Karpas-422 (cell line): Measurements from ENCODE around the gene TADA2B. TPM values are rescaled to one million over a fixed set of nuclear protein-coding genes. Genes with fewer than 3 reads are reported as not detected.
"Not testable (repeated sequence)": the region's sequence is repeated elsewhere in the genome, so short reads cannot be mapped to it uniquely, and the experiment has no call there.

Source experiments
- DNase-seq: peaks from one replicate; pipeline ENCODE4 v3.0.0-alpha.2; 2015
- H2AFZ ChIP-seq: fragments of 200-600 bp; sonication (generic); 2 replicates; pipeline ENCODE4 v1.6.1; 2014; ENCODE audit warnings: antibody characterized with exemption, low read length, mixed read lengths
- H3K27ac ChIP-seq: fragments of 200-600 bp; sonication (generic); 2 replicates; pipeline ENCODE4 v1.5.1; 2014; ENCODE audit warnings: mild to moderate bottlenecking, low read length, moderate library complexity
- H3K27me3 ChIP-seq: fragments of 200-600 bp; sonication (generic); 2 replicates; pipeline ENCODE4 v1.6.1; 2014; ENCODE audit warnings: low read length, mixed read lengths
- H3K36me3 ChIP-seq: fragments of 200-600 bp; sonication (generic); 2 replicates; pipeline ENCODE4 v1.6.1; 2014; ENCODE audit warnings: low read length, mixed read lengths; ENCODE audit not compliant: insufficient read depth
- H3K4me1 ChIP-seq: fragments of 200-600 bp; sonication (generic); 2 replicates; pipeline ENCODE4 v1.6.1; 2014; ENCODE audit warnings: mild to moderate bottlenecking, low read length, mixed read lengths
- H3K4me2 ChIP-seq: fragments of 200-600 bp; sonication (generic); 2 replicates; pipeline ENCODE4 v1.6.1; 2014; ENCODE audit warnings: low read length, low read depth, mild to moderate bottlenecking; ENCODE audit not compliant: poor library complexity, severe bottlenecking
- H3K4me3 ChIP-seq: fragments of 200-600 bp; sonication (generic); 2 replicates; pipeline ENCODE4 v1.5.1; 2014; ENCODE audit warnings: mild to moderate bottlenecking, antibody characterized with exemption, low read length, mixed read lengths
- H3K79me2 ChIP-seq: fragments of 200-600 bp; sonication (generic); 2 replicates; pipeline ENCODE4 v1.6.1; 2014; ENCODE audit warnings: mild to moderate bottlenecking, low read length, mixed read lengths
- H3K9ac ChIP-seq: fragments of 200-600 bp; sonication (generic); 2 replicates; pipeline ENCODE4 v1.6.0; 2014; ENCODE audit warnings: low read length
- H3K9me2 ChIP-seq: fragments of 200-600 bp; sonication (generic), shearing (Covaris generic); replicated peaks from 2 replicates; pipeline ENCODE4 v1.6.0; 2014; ENCODE audit warnings: mild to moderate bottlenecking, low read length, moderate library complexity; ENCODE audit not compliant: insufficient read depth
- H3K9me3 ChIP-seq: fragments of 300-700, 200-600 bp; sonication (generic); 2 replicates; pipeline ENCODE4 v1.6.1; 2014; ENCODE audit warnings: low read length, mixed read lengths
- H4K20me1 ChIP-seq: fragments of 200-600 bp; sonication (generic); 2 replicates; pipeline ENCODE4 v1.6.1; 2014; ENCODE audit warnings: mild to moderate bottlenecking, antibody characterized with exemption, low read length, low read depth; ENCODE audit not compliant: insufficient read depth
- total RNA-seq: library from RNA; depleted of rRNA; stranded (reverse); fragments of >200 nt; shearing (Covaris generic); gene quantifications from 2 replicates; pipeline ENCODE4 v1.2.3, GENCODE V29; 2014; ENCODE audit warnings: low replicate concordance

Gene TADA2B
- total RNA-seq, 1 experiment from 2014 or later: 12.8 TPM

- no peak overlapping the region for H2AFZ ChIP-seq
- H4K20me1 ChIP-seq: no peaks in the 10 kb centered on the region
- no peaks in the 10 kb centered on the region for H3K9me3 ChIP-seq
- no peak overlapping the region for H3K9ac ChIP-seq
- H3K27me3 ChIP-seq: no peaks in the 10 kb centered on the region
- H3K4me2 ChIP-seq: no peak overlapping the region
- no peaks in the 10 kb centered on the region for H3K79me2 ChIP-seq
- DNase-seq: peak; percentile 62
- H3K9me2 ChIP-seq: no peaks in the 10 kb centered on the region
- H3K36me3 ChIP-seq: no peaks in the 10 kb centered on the region
- H3K27ac ChIP-seq: no peak overlapping the region
- H3K4me3 ChIP-seq: no peak overlapping the region
- peaks cover 5% of the 10 kb centered on the region for H3K4me1 ChIP-seq
Measured at GRCh38 chr4:7087036-7087435, 43.9 kb downstream of the TADA2B start.

DNA sequence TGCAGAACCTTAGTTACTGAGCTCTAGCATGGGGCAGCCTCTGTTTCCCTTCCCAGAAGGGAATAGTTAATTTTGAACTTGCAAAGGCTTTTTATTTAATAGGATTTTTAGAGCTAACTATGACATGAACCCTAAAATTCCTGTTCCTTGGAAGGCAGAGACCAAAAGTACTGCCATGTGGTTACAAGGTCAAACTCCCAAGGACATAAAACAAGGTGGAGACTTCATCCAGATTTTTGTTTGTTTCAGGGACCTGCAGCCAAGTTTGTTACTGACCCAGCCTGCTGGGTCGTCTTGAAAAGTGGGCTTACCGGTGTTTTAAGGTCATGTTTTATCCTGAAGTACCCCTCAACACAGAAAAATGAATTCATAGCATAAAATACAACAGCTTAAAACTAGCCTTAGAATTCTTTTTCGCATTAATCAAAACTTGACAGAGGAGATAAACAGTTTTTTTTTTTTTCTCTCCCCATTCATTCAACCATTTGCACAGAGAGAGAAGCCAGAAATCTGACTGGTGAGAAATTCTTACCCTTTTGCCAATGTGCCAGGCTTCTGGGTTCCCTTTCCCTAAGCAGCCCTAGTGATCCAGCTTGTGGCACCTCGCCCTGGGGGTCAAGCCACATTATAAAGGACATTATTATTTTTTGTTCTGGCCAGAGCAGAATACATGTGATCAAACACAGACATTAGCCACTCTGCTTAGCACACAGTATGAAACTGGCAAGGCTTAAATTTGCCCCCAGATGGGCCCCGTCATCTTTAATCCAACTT, 46.2 kb downstream of the TADA2B start:
- Histone ChIP-seq H3K36me3 (no peaks in the 10 kb centered on the region), H3K9ac (no peak overlapping the region), H3K27me3 (no peaks in the 10 kb centered on the region), H4K20me1 (no peaks in the 10 kb centered on the region), H3K4me2 (no peak overlapping the region), H3K79me2 (no peaks in the 10 kb centered on the region), H3K9me3 (no peaks in the 10 kb centered on the region), H3K4me1 (peaks cover under 1% of the 10 kb centered on the region; the same call in 1 of the 2 replicates), H3K9me2 (no peaks in the 10 kb centered on the region), H3K27ac (no peak overlapping the region), H3K4me3 (no peak overlapping the region), H2AFZ (no peak overlapping the region)
- DNase-seq: no peak

- Histone ChIP-seq H3K9ac (no peak overlapping the region), H3K27ac (no peak overlapping the region), H3K4me2 (no peak overlapping the region), H3K9me3 (no peaks in the 10 kb centered on the region), H4K20me1 (no peaks in the 10 kb centered on the region), H3K4me3 (no peak overlapping the region), H3K4me1 (no peaks in the 10 kb centered on the region), H3K79me2 (no peaks in the 10 kb centered on the region), H3K9me2 (no peaks in the 10 kb centered on the region), H3K36me3 (no peaks in the 10 kb centered on the region), H2AFZ (no peak overlapping the region), H3K27me3 (no peaks in the 10 kb centered on the region)
- no peak for DNase-seq
Measured at GRCh38 chr4:7092026-7092425, 48.9 kb downstream of the TADA2B start.

DNA sequence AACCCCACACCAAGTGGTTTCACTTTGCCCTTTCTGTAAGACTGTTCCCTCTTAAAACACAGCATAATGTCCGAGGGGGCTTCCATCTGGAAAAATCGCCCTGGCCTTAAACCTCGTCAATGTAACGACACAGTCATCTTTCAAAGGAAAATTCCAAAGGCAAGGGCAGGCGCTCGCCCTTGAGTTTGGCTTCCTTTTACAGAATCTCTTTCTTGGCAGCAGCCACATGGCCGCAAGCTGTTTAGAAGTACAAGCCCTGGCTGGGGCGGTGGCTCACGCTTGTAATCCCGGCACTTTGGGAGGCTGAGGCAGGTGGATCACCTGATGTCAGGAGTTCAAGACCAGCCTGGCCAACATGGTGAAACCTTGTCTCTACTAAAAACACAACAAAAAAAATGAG, 51.7 kb downstream of the TADA2B start:
- Histone ChIP-seq H3K9ac (no peak overlapping the region), H2AFZ (no peak overlapping the region), H3K9me3 (no peaks in the 10 kb centered on the region), H3K36me3 (no peaks in the 10 kb centered on the region), H3K27ac (no peak overlapping the region), H3K4me3 (no peak overlapping the region), H3K79me2 (no peaks in the 10 kb centered on the region), H3K4me2 (no peak overlapping the region), H4K20me1 (no peaks in the 10 kb centered on the region), H3K9me2 (no peaks in the 10 kb centered on the region), H3K27me3 (no peaks in the 10 kb centered on the region), H3K4me1 (no peaks in the 10 kb centered on the region)
- DNase-seq: no peak

DNA sequence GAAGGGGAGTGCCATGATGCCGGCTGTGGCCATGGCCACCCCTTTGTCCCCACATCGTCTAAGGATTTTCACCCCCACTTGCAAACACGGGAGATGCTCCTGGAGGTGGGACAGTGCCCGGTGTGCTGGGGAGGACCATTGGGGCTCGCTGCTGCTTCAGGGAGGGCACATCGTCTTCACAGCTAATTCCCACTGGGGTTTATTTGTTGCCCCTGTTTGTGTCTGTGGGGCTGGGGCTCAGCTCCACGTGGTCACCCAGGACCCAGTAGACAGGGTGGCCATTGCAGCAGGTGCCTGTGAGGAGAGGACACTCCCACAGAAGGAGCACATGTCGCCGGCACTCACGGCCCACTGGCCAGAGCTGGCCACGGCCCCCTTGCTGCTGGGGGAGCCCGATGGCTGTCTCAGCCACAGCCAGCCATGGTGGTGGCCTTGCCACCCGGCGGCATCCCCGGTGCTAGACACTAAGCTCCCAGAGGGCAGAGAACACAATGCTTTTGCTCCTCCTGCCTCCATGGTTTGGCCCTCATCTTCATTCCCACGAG, 52.5 kb downstream of the TADA2B start:
- no peak overlapping the region for H3K4me3 ChIP-seq
- H3K36me3 ChIP-seq: no peaks in the 10 kb centered on the region
- H3K9me2 ChIP-seq: no peaks in the 10 kb centered on the region
- peaks cover 3% of the 10 kb centered on the region for H3K4me1 ChIP-seq
- no peaks in the 10 kb centered on the region for H4K20me1 ChIP-seq
- H3K9ac ChIP-seq: no peak overlapping the region
- no peak overlapping the region for H3K27ac ChIP-seq
- H3K9me3 ChIP-seq: no peaks in the 10 kb centered on the region
- H3K79me2 ChIP-seq: no peaks in the 10 kb centered on the region
- no peaks in the 10 kb centered on the region for H3K27me3 ChIP-seq
- no peak for DNase-seq
- no peak overlapping the region for H2AFZ ChIP-seq
- no peak overlapping the region for H3K4me2 ChIP-seq

GRCh38 chr4:7096236-7096635, 53.1 kb downstream of the TADA2B start:
- H2AFZ ChIP-seq: no peak overlapping the region
- H3K4me1 ChIP-seq: peaks cover 7% of the 10 kb centered on the region
- DNase-seq: no peak
- H3K27me3 ChIP-seq: no peaks in the 10 kb centered on the region
- H3K9ac ChIP-seq: no peak overlapping the region
- H4K20me1 ChIP-seq: no peaks in the 10 kb centered on the region
- no peaks in the 10 kb centered on the region for H3K9me3 ChIP-seq
- H3K9me2 ChIP-seq: no peaks in the 10 kb centered on the region
- no peaks in the 10 kb centered on the region for H3K79me2 ChIP-seq
- no peaks in the 10 kb centered on the region for H3K36me3 ChIP-seq
- H3K27ac ChIP-seq: no peak overlapping the region
- no peak overlapping the region for H3K4me2 ChIP-seq
- no peak overlapping the region for H3K4me3 ChIP-seq

DNA sequence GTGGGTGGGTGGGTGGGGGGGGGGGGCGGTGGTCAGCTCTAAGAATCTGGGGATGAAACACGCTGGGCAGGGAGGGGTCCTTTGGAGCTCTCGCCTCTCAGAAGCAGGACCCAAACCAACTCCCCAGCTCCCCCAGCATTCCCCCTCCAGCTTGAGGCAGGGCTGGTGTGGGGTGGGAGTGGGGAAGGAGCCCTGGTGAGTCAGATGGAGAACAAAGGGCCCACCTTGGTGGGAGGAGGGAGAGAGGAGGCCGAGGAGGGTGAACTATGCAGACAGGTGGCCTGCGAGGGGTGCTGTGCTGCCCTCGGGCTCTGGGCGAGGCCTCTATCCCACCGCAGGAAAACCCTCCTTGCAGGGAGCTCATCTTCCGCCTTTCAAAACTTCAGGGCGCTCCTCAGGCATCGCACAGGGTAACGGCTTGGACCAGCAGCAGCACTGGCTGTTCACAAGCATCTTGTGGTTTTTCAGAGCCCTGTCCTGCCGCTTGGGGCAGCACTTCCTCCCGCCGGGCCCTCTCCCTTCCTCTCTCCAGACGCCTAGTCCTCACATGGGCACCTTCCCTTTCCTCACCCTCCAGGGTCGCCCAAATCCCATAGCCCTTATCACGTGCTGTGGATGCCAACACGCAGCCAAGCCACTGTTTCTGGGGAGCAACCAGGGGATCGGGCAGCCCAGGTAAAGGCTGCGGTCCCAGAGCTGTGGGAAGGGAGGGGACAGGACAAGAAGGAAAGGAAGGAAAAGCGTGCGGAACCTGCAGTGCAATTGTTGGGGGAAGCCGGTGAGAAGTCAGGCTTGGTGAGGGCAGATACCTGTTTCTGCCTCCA, 58.7 kb downstream of the TADA2B start:
- H3K9ac ChIP-seq: peak overlapping the region; percentile 73

GRCh38 chr4:7102516-7102909, 59.3 kb downstream of the TADA2B start:
- H3K27ac ChIP-seq: not testable (repeated sequence)

More for the DNA sequence above, 58.7 kb downstream of the TADA2B start:
- no peaks in the 10 kb centered on the region for H3K79me2 ChIP-seq
- no peaks in the 10 kb centered on the region for H3K9me2 ChIP-seq
- H3K27ac ChIP-seq: no peak overlapping the region
- H4K20me1 ChIP-seq: no peaks in the 10 kb centered on the region
- no peaks in the 10 kb centered on the region for H3K36me3 ChIP-seq
- H3K4me3 ChIP-seq: peak overlapping the region; percentile 82; the same call in 1 of the 2 replicates
- H3K27me3 ChIP-seq: no peaks in the 10 kb centered on the region
- peak overlapping the region; percentile 99 for H3K4me2 ChIP-seq
- DNase-seq: peak; percentile 87
- H3K4me1 ChIP-seq: peaks cover 27% of the 10 kb centered on the region
- no peaks in the 10 kb centered on the region for H3K9me3 ChIP-seq
- peak overlapping the region; percentile 31; the same call in 1 of the 2 replicates for H2AFZ ChIP-seq

More at GRCh38 chr4:7102516-7102909, 59.3 kb downstream of the TADA2B start:
- Histone ChIP-seq H3K4me3 (peak overlapping the region; percentile 82), H3K4me1 (peaks cover 27% of the 10 kb centered on the region), H3K9ac (peak overlapping the region; percentile 73), H2AFZ (peak overlapping the region; percentile 89; the same call in 1 of the 2 replicates), H3K4me2 (peak overlapping the region; percentile 99)
- H3K9me3 ChIP-seq, H3K27me3 ChIP-seq, H3K9me2 ChIP-seq, H3K36me3 ChIP-seq, DNase-seq, H4K20me1 ChIP-seq, H3K79me2 ChIP-seq: not testable (repeated sequence)
